WERI-Rb-1 (cell line): ENCODE measurements around the gene NFKBIL1.

ENCODE experiments used
- DNase-seq: peaks from one replicate; pipeline ENCODE4 v3.0.0-alpha.2; 2020
- H3K27ac ChIP-seq: fragments of 250-450 bp; sonication (Bioruptor Pico); 2 replicates; pipeline ENCODE4 v1.5.1; 2020; ENCODE audit warnings: mild to moderate bottlenecking, moderate library complexity
- H3K27me3 ChIP-seq: fragments of 250-450 bp; sonication (Bioruptor Pico); 2 replicates; pipeline ENCODE4 v1.5.1; 2021; ENCODE audit warnings: mild to moderate bottlenecking, low read depth, moderate library complexity; ENCODE audit not compliant: insufficient read depth, severe bottlenecking
- H3K36me3 ChIP-seq: fragments of 250-450 bp; sonication (Bioruptor Pico); 2 replicates; pipeline ENCODE4 v1.5.1; 2020; ENCODE audit warnings: mild to moderate bottlenecking, moderate library complexity
- H3K4me3 ChIP-seq: 2 replicates; pipeline ENCODE4 v1.5.1; 2011; ENCODE audit warnings: low read depth, mild to moderate bottlenecking, control low read depth, low read length
- H3K9me3 ChIP-seq: fragments of 250-450 bp; sonication (Bioruptor Pico); 2 replicates; pipeline ENCODE4 v1.5.1; 2021; ENCODE audit warnings: mild to moderate bottlenecking, moderate library complexity; ENCODE audit not compliant: severe bottlenecking
- CTCF ChIP-seq: IDR thresholded peaks from 2 replicates; pipeline ENCODE4 v1.5.1; 2011; ENCODE audit warnings: low read depth, mild to moderate bottlenecking, control low read depth, inconsistent platforms, low read length

Gene NFKBIL1

GRCh38 chr6:31579546-31580437, 32.4 kb downstream of the NFKBIL1 start:
- Histone ChIP-seq H3K4me3 (no peak overlapping the region), H3K27ac (no peak overlapping the region)
- DNase-seq: no peak

GRCh38 chr6:31580438-31580740, 33.0 kb downstream of the NFKBIL1 start:
- no peak for TF ChIP-seq CTCF
- no peaks in the 10 kb centered on the region for H3K36me3 ChIP-seq
- peak overlapping the region; percentile 76 for H3K4me3 ChIP-seq
- H3K27ac ChIP-seq: no peak overlapping the region
- no peaks in the 10 kb centered on the region for H3K9me3 ChIP-seq
- DNase-seq: no peak
- H3K27me3 ChIP-seq: no peaks in the 10 kb centered on the region

More at GRCh38 chr6:31579546-31580437, 32.4 kb downstream of the NFKBIL1 start:
- Histone ChIP-seq H3K27me3 (no peaks in the 10 kb centered on the region), H3K9me3 (no peaks in the 10 kb centered on the region), H3K36me3 (no peaks in the 10 kb centered on the region)
- TF ChIP-seq CTCF: no peak

GRCh38 chr6:31580807-31581433, 33.5 kb downstream of the NFKBIL1 start:
- Histone ChIP-seq H3K9me3 (no peaks in the 10 kb centered on the region), H3K27me3 (no peaks in the 10 kb centered on the region), H3K4me3 (peak overlapping the region; percentile 76), H3K36me3 (no peaks in the 10 kb centered on the region), H3K27ac (peak overlapping the region; percentile 44)
- peak; percentile 96 for DNase-seq
- peak; percentile 98 for TF ChIP-seq CTCF

- Histone ChIP-seq H3K27ac (no peak overlapping the region; the same call in 1 of the 2 replicates), H3K27me3 (no peaks in the 10 kb centered on the region), H3K4me3 (peak overlapping the region; percentile 76), H3K9me3 (no peaks in the 10 kb centered on the region), H3K36me3 (no peaks in the 10 kb centered on the region)
- DNase-seq: no peak
- TF ChIP-seq CTCF: no peak
Measured at GRCh38 chr6:31581434-31582229, 34.2 kb downstream of the NFKBIL1 start.

- no peaks in the 10 kb centered on the region for H3K36me3 ChIP-seq
- H3K9me3 ChIP-seq: no peaks in the 10 kb centered on the region
- TF ChIP-seq CTCF: no peak
- no peak for DNase-seq
- no peak within 1 kb of the TSS; the same call in 1 of the 2 replicates for H3K27ac ChIP-seq
- no peaks in the 10 kb centered on the region for H3K27me3 ChIP-seq
- peak within 1 kb of the TSS; percentile 76 for H3K4me3 ChIP-seq
Measured at GRCh38 chr6:31582230-31582643, 34.8 kb downstream of the NFKBIL1 start, which contains the start of gene LTB. Gene LTB (minus strand): TSS chr6:31582424. CDS start chr6:31582417, 7 bp downstream.
